ENCODE results near the gene PIEZO2.
"Not testable (repeated sequence)": the region's sequence is repeated elsewhere in the genome, so short reads cannot be mapped to it uniquely, and the experiment has no call there.

The PIEZO2 gene

GRCh38 chr18:11149441-11150270 lies at the start of gene PIEZO2:
TSS of gene PIEZO2 (minus strand) at chr18:11149569. CDS start at chr18:11148588, 981 bp downstream.
- DNase-seq (ENCODE audit: low read depth) = no peak

DNA sequence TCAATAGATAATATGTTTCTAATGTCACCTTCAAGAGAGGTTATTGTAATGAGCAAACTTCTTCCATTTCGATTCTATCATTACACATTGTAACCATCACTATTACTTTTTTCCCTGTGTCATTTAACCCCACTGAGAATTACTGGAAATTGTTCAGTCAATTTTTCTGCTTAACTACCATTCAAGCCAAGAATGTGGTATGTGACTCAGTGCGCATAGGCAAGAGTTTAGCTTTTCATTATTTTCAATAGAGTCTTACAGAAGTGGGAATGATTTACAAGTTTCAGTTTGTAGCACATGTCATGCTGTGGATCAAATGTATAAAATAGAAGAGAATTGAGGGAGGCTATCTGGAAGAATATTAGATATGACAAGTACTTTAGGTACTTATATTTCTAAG lies 34.3 kb upstream of the PIEZO2 start:
- no peak for DNase-seq (ENCODE audit: low read depth)

DNA sequence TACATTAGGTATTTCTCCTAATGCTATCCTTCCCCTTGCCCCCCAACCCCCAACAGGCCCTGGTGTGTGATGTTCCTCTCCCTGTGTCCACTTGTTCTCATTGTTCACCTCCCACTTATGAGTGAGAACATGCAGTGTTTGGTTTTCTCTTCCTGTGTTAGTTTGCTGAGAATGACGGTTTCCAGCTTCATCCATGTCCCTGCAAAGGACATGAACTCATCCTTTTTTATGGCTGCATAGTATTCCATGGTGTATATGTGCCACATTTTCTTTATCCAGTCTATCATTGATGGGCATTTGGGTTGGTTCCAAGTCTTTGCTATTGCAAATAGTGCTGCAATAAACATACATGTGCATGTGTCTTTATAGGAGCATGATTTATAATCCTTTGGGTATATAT lies 32.3 kb upstream of the PIEZO2 start:
- DNase-seq (ENCODE audit: low read depth) = not testable (repeated sequence)

- DNase-seq (ENCODE audit: low read depth) = no peak
Measured at GRCh38 chr18:11179959-11180519, 30.7 kb upstream of the PIEZO2 start.

DNA sequence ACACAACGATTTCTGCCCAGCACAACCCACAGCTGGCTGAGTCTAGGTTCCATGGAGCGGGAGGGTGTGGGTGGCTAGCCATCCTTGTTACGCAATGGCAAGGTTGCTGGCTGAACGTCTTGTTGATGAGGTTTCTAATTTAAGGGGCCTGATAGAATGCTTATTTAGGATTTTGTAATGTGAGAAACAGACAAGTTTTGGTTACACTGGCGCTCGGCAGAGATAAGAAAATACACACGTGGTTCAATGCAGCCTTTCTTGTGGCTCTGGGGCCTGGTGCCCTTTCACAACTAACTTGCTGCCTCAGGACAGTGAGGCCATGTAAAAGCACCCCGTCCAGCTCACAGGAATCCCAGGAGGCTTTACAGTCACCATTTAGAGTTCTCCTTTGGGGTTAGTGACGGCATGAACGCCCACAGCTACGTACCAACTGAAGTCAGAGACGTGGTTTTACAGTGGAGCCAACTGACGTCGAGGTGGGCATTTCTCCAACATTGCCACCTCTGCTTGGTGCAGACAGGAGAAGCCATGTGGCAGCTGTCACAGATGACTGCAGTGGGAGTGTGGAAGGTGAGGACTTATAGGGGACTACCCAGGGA lies 29.7 kb upstream of the PIEZO2 start:
- no peak for DNase-seq (ENCODE audit: low read depth)

GRCh38 chr18:11177382-11177781 lies 28.0 kb upstream of the PIEZO2 start:
- no peak for DNase-seq (ENCODE audit: low read depth)

DNA sequence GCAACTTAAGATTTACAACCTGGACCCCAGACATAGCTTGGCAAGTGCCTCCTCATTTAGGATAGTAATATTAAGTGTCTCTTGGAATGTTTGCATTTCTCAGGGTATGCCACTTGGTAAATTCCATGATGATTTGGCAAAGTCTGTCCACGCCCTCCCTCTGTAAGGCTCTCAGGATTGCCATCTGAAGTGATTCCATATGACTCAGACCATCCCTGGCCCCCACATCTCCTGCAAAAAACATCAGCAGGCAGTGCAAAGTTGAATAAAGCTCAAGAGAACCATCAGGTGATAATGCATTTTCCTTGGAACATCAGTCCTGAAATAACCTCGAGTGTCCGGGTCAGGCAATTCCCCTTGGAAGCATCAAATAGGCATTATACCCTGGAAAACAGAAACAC lies 27.1 kb upstream of the PIEZO2 start:
- DNase-seq (ENCODE audit: low read depth) = no peak

- DNase-seq (ENCODE audit: low read depth) = no peak
Measured at GRCh38 chr18:11175266-11175979, 26.1 kb upstream of the PIEZO2 start.

- DNase-seq (ENCODE audit: low read depth) = not testable (repeated sequence)
Measured at GRCh38 chr18:11174179-11174578, 24.8 kb upstream of the PIEZO2 start.

DNA sequence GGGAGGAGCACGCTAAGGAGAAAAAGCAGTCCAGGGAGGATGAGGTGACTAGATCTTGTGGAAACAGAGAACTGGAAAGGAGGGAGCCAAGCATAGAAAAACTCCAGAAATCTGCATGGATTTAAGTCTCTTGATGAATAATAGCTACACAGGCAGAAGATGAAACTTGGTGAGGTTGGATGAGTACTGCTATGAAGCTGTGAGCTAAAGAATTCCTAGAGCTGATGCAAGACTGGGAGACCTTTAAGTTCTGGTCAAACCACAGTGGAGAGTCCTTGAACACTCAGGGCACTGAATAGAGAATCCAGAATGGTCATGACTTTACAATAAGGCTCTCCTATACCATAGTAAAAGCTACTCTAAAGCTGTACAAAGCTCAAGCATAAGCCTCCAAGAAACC lies 18.4 kb upstream of the PIEZO2 start:
- no peak for DNase-seq (ENCODE audit: low read depth)

- no peak for DNase-seq (ENCODE audit: low read depth)
Measured at GRCh38 chr18:11165952-11166351, 16.6 kb upstream of the PIEZO2 start.

DNA sequence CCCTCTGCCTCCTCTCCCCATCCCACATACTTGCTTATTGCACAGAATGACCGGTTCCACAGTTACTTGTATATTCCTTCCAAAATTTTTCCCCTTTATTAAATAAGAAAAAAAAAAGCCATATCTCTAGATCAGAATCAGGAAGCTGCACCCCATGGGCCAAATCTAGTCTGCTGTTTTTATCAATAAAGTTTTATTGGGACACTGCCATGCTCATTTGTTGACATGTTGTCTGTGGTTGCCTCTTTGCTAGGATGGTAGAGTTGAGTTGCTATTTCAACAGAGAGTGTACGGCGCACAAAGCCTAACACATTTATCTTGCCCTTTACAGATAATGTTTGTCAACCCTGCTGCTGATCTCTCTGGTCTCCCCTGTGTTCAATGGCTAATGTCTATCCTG lies 15.8 kb upstream of the PIEZO2 start:
- DNase-seq (ENCODE audit: low read depth) = no peak

DNA sequence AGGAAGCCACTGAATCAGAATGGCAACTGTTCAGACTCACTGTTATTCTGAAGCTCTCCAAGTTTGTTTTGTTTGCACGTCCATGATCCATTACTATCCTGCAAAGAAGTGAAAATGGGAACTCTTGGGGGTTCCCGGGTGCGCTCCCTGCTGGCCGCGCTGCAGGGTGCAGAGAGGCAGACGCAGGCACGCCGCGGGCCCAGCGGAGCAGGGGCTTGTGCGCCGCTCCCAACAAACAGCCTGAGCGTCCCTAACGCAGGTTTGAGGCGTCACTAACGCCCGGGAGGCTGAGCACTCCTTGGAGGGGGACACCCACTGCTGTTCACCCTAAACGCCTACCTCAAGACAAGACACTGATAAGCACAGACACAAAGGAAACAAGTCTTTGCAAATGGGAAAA lies 14.3 kb upstream of the PIEZO2 start:
- no peak for DNase-seq (ENCODE audit: low read depth)

DNA sequence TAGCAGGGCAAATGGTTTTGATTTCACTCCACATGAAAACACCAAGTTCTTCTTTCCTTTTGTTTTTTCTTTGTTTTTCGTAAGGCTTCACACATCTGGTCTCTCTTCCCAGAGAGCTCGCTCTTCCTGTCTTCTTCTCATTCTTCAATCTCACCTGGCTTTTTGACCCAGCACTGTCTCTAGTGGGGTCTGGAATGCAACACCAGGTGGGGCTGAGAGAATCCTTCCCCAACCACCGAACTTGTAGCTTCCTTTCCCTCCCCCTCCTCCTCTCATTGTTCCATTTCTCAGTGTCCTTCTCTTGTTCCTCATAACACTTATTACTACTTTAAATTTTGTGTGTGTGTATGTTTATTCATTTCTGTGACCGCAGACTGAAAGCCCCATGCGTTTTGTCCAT lies 13.5 kb upstream of the PIEZO2 start:
- DNase-seq (ENCODE audit: low read depth) = no peak

DNA sequence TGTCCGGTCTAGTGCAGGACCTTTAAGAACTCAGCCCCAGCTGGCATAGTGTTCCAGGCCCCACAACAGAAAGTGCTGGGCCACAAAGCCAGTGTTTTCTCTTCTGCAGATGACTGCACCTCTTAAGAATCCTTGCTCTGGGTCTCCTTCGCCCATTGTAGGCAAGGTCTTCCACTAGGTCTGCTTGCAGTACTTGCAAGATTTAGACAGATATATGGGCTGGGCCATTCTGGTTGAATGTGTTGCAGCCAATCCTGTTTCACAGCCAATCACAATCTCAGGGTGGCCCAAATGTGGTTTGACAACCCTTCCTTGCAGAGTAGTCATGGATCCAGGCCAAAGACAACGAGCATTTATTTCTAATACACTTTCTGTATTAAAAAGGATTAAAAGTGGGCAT lies 13.1 kb upstream of the PIEZO2 start:
- DNase-seq (ENCODE audit: low read depth) = no peak

DNA sequence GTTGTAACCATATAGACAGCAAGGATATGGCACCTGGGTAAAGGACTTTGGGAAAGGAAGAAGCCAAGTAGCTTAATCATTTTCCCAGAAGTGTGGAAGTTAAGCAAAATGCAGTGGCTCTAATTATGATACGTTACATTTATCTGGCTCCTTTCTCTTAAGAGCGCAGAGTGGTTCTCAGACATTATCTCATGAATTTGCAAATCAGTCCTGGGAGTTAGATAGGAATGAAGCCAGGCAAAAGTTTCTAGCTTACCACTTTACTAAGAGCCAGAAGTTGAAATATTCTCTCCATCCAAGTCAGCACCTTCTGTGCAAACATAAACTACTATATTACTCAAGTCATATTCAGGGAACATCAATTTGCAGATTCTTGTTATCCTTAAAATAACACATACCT lies 10.9 kb upstream of the PIEZO2 start:
- no peak for DNase-seq (ENCODE audit: low read depth)

DNA sequence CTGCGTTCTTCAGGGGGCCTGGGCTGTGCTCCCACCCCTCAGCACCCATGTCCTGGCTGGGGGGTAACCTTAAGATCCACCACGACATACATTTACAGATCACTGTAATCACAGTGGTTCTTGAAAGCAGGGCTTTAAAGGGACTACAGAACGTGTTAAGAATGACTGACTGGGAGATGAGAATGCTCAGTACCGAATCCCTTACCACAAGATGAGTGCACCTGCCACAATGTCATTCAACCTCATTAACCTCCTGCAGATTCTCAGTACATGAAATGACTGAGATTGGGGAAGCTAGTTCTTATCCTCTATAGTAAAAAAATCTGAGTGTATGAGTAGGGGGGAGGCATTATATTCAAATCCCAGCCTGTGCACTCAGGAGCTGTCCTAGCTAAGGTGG lies 10.5 kb upstream of the PIEZO2 start:
- no peak for DNase-seq (ENCODE audit: low read depth)

DNA sequence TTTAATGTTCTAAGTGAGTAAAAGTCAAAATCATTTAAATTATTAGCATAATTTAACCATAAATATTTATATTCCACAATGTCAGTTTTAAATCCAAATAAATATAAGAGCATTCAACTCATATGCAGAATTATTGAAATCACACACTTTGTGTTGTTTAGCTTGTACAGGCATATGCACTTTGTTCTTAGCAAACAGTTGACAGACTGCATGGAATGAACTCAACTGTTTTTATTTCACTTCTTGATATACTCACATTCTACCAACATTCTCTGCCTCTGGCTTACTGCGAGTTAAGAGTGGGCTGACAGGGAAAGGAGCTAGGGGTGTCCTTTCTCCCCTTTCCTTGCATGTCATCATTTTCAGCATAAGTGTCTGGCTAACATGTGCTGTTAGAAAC lies 7.6 kb upstream of the PIEZO2 start:
- no peak for DNase-seq (ENCODE audit: low read depth)

- DNase-seq (ENCODE audit: low read depth) = no peak
Measured at GRCh38 chr18:11155034-11155759, 5.8 kb upstream of the PIEZO2 start.

DNA sequence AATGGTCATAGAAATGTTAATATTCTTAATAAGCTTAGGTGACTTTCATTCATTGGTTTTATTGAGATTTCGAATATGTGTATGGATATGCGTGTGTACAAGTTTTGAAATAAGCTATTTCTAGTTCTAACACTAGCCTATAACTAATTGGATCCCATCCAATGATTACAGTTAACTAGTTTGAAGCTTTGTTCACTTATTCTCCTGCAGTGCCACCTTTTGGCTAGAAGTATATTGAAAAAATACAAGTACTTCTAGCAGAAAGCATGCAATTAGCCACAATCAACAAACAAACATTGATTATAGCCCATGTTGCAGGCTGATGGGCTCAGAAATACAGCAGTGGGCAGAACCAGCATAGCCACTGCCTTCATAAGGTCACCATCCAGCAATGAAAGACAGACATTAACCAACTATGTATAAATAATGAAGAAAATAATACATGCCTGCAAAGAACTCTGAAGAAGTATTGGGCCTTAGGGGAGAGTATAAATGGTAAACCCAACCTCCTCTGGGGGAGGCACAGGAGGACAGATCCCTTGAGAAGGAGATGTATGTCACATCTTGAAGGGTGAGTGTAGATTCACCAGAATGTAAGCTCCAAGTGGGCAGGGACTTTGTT lies 5.1 kb upstream of the PIEZO2 start:
- DNase-seq (ENCODE audit: low read depth) = no peak

GRCh38 chr18:11153097-11153496 lies 3.7 kb upstream of the PIEZO2 start:
- DNase-seq (ENCODE audit: low read depth) = no peak

- no peak for DNase-seq (ENCODE audit: low read depth)
Measured at GRCh38 chr18:11150271-11150615, 874 bp upstream of the PIEZO2 start.

Data from T-helper 22 cell (primary cell).